Measurements from ENCODE around the gene PTPRA. TPM values are rescaled to one million over a fixed set of nuclear protein-coding genes. Genes with fewer than 3 reads are reported as not detected.

The PTPRA gene
- polyA plus RNA-seq, 6 donors from 2014 or later = 22.9 to 50.9 (median 31.6) TPM

GRCh38 chr20:2930538-2930937 lies 57.3 kb downstream of the PTPRA start:
- peaks cover 13 to 16% of the 10 kb centered on the region in 2 donors for H3K36me3 Mint-ChIP-seq
- no peak overlapping the region for H3K27ac Mint-ChIP-seq
- no peaks in the 10 kb centered on the region for H3K27me3 Mint-ChIP-seq
- no peaks in the 10 kb centered on the region for H3K9me3 Mint-ChIP-seq
- no peak overlapping the region for H3K4me3 Mint-ChIP-seq
- peaks cover 0 to 8% (median 8%) of the 10 kb centered on the region in 3 donors for H3K4me1 Mint-ChIP-seq
- DNase-seq (no peak), ATAC-seq (ENCODE audit: low read depth in 2 of 2) (no peak)

- Mint-ChIP-seq H3K9me3 (no peaks in the 10 kb centered on the region), H3K4me3 (no peak overlapping the region)
Observed at GRCh38 chr20:2932498-2932897, 59.2 kb downstream of the PTPRA start.

GRCh38 chr20:2937902-2938301 lies 64.6 kb downstream of the PTPRA start:
- Mint-ChIP-seq H3K4me1 (peaks cover 17 to 32% (median 22%) of the 10 kb centered on the region in 3 donors), H3K4me3 (no peak overlapping the region), H3K27ac (peak overlapping the region in 1 of 6 donors; percentile 60), H3K9me3 (no peaks in the 10 kb centered on the region), H3K27me3 (no peaks in the 10 kb centered on the region), H3K36me3 (peaks cover 8 to 10% of the 10 kb centered on the region in 2 donors)
- no peak for ATAC-seq (ENCODE audit: low read depth in 2 of 2)
- DNase-seq = no peak

More at GRCh38 chr20:2932498-2932897, 59.2 kb downstream of the PTPRA start:
- no peaks in the 10 kb centered on the region for H3K27me3 Mint-ChIP-seq
- DNase-seq (no peak), ATAC-seq (ENCODE audit: low read depth in 2 of 2) (no peak)
- H3K27ac Mint-ChIP-seq = no peak overlapping the region
- H3K4me1 Mint-ChIP-seq = peaks cover 2 to 8% (median 8%) of the 10 kb centered on the region in 3 donors
- peaks cover 4 to 7% of the 10 kb centered on the region in 2 donors for H3K36me3 Mint-ChIP-seq

- no peaks in the 10 kb centered on the region for H3K27me3 Mint-ChIP-seq
- peaks cover 6 to 8% of the 10 kb centered on the region in 2 donors for H3K36me3 Mint-ChIP-seq
- DNase-seq = no peak
- no peak for ATAC-seq (ENCODE audit: low read depth in 2 of 2)
- peaks cover 19 to 36% (median 27%) of the 10 kb centered on the region in 3 donors for H3K4me1 Mint-ChIP-seq
- no peaks in the 10 kb centered on the region for H3K9me3 Mint-ChIP-seq
- no peak overlapping the region for H3K27ac Mint-ChIP-seq
- H3K4me3 Mint-ChIP-seq = no peak overlapping the region
Observed at GRCh38 chr20:2942439-2942838, 69.2 kb downstream of the PTPRA start.

GRCh38 chr20:2946988-2947961 lies 74.0 kb downstream of the PTPRA start:
- H3K36me3 Mint-ChIP-seq = peaks cover 10 to 18% of the 10 kb centered on the region in 2 donors
- no peak overlapping the region for H3K4me3 Mint-ChIP-seq
- H3K27ac Mint-ChIP-seq = peak overlapping the region in 1 of 6 donors; percentile 84
- H3K27me3 Mint-ChIP-seq = no peaks in the 10 kb centered on the region
- ATAC-seq (ENCODE audit: low read depth in 2 of 2) = no peak
- peaks cover 8 to 12% (median 11%) of the 10 kb centered on the region in 3 donors for H3K4me1 Mint-ChIP-seq
- DNase-seq = no peak
- no peaks in the 10 kb centered on the region for H3K9me3 Mint-ChIP-seq

GRCh38 chr20:2948968-2949367 lies 75.7 kb downstream of the PTPRA start:
- Mint-ChIP-seq H3K4me3 (no peak overlapping the region), H3K27me3 (no peaks in the 10 kb centered on the region), H3K9me3 (no peaks in the 10 kb centered on the region), H3K4me1 (peaks cover 7 to 16% (median 11%) of the 10 kb centered on the region in 3 donors), H3K36me3 (peaks cover 15 to 18% of the 10 kb centered on the region in 2 donors), H3K27ac (no peak overlapping the region)
- DNase-seq (no peak), ATAC-seq (ENCODE audit: low read depth in 2 of 2) (no peak)

- peaks cover 3 to 23% (median 20%) of the 10 kb centered on the region in 3 donors for H3K4me1 Mint-ChIP-seq
- DNase-seq (no peak), ATAC-seq (ENCODE audit: low read depth in 2 of 2) (no peak)
- H3K4me3 Mint-ChIP-seq = no peak overlapping the region
- peaks cover 34 to 37% of the 10 kb centered on the region in 2 donors for H3K36me3 Mint-ChIP-seq
- H3K27ac Mint-ChIP-seq = peak overlapping the region in 2 of 6 donors; percentile 1
- no peaks in the 10 kb centered on the region for H3K27me3 Mint-ChIP-seq
- no peaks in the 10 kb centered on the region for H3K9me3 Mint-ChIP-seq
Observed at GRCh38 chr20:2952766-2953165, 79.5 kb downstream of the PTPRA start.

GRCh38 chr20:2955257-2955970 lies 82.1 kb downstream of the PTPRA start:
- H3K36me3 Mint-ChIP-seq = peaks cover 29 to 43% of the 10 kb centered on the region in 2 donors

GRCh38 chr20:2956480-2956879 lies 83.2 kb downstream of the PTPRA start:
- H3K9me3 Mint-ChIP-seq = peaks cover 0 to 1% (median 0%) of the 10 kb centered on the region in 7 donors
- no peak overlapping the region for H3K4me3 Mint-ChIP-seq
- H3K4me1 Mint-ChIP-seq = peaks cover 5 to 28% (median 26%) of the 10 kb centered on the region in 3 donors
- no peak for DNase-seq
- H3K27me3 Mint-ChIP-seq = no peaks in the 10 kb centered on the region
- no peak overlapping the region for H3K27ac Mint-ChIP-seq
- H3K36me3 Mint-ChIP-seq = peaks cover 27 to 37% of the 10 kb centered on the region in 2 donors
- no peak for ATAC-seq (ENCODE audit: low read depth in 2 of 2)

More at GRCh38 chr20:2955257-2955970, 82.1 kb downstream of the PTPRA start:
- Mint-ChIP-seq H3K4me1 (peaks cover 5 to 28% (median 26%) of the 10 kb centered on the region in 3 donors), H3K9me3 (peaks cover 0 to 1% (median 0%) of the 10 kb centered on the region in 7 donors), H3K27ac (peak overlapping the region in 2 of 6 donors; percentile 9 to 67), H3K27me3 (no peaks in the 10 kb centered on the region), H3K4me3 (no peak overlapping the region)
- no peak for DNase-seq
- no peak for ATAC-seq (ENCODE audit: low read depth in 2 of 2)

GRCh38 chr20:2967841-2968240 lies 94.6 kb downstream of the PTPRA start:
- Mint-ChIP-seq H3K27ac (peak overlapping the region in 1 of 6 donors; percentile 56), H3K36me3 (peaks cover 10 to 22% of the 10 kb centered on the region in 2 donors), H3K9me3 (no peaks in the 10 kb centered on the region), H3K4me3 (no peak overlapping the region), H3K27me3 (no peaks in the 10 kb centered on the region), H3K4me1 (peaks cover 0 to 6% (median 3%) of the 10 kb centered on the region in 3 donors)
- ATAC-seq (ENCODE audit: low read depth in 2 of 2) = no peak
- no peak for DNase-seq

GRCh38 chr20:2972126-2972525 lies 98.8 kb downstream of the PTPRA start:
- Mint-ChIP-seq H3K4me3 (no peak overlapping the region), H3K4me1 (peaks cover 0 to 10% (median 0%) of the 10 kb centered on the region in 3 donors), H3K36me3 (peaks cover 10 to 23% of the 10 kb centered on the region in 2 donors), H3K9me3 (no peaks in the 10 kb centered on the region), H3K27me3 (no peaks in the 10 kb centered on the region), H3K27ac (no peak overlapping the region)
- DNase-seq (no peak), ATAC-seq (ENCODE audit: low read depth in 2 of 2) (no peak)

- Mint-ChIP-seq H3K27me3 (no peaks in the 10 kb centered on the region), H3K36me3 (peaks cover 10 to 14% of the 10 kb centered on the region in 2 donors), H3K4me1 (peaks cover 5 to 17% (median 11%) of the 10 kb centered on the region in 3 donors), H3K27ac (no peak overlapping the region), H3K4me3 (no peak overlapping the region), H3K9me3 (no peaks in the 10 kb centered on the region)
- DNase-seq (no peak), ATAC-seq (ENCODE audit: low read depth in 2 of 2) (no peak)
Observed at GRCh38 chr20:2973574-2973973, 100.3 kb downstream of the PTPRA start.

GRCh38 chr20:2978519-2978918 lies 105.2 kb downstream of the PTPRA start:
- no peak overlapping the region for H3K4me3 Mint-ChIP-seq
- H3K9me3 Mint-ChIP-seq = no peaks in the 10 kb centered on the region
- H3K27ac Mint-ChIP-seq = no peak overlapping the region
- H3K4me1 Mint-ChIP-seq = peaks cover 11 to 21% (median 13%) of the 10 kb centered on the region in 3 donors
- no peaks in the 10 kb centered on the region for H3K27me3 Mint-ChIP-seq
- no peak for DNase-seq
- H3K36me3 Mint-ChIP-seq = peaks cover 2 to 13% of the 10 kb centered on the region in 2 donors
- no peak for ATAC-seq (ENCODE audit: low read depth in 2 of 2)
